ENCODE results near the gene ALPP.
A peak's percentile ranks its signal among the peaks of the same experiment; 100 is the strongest.
"Not testable (repeated sequence)": the region's sequence is repeated elsewhere in the genome, so short reads cannot be mapped to it uniquely, and the experiment has no call there.

ALPP gene

DNA sequence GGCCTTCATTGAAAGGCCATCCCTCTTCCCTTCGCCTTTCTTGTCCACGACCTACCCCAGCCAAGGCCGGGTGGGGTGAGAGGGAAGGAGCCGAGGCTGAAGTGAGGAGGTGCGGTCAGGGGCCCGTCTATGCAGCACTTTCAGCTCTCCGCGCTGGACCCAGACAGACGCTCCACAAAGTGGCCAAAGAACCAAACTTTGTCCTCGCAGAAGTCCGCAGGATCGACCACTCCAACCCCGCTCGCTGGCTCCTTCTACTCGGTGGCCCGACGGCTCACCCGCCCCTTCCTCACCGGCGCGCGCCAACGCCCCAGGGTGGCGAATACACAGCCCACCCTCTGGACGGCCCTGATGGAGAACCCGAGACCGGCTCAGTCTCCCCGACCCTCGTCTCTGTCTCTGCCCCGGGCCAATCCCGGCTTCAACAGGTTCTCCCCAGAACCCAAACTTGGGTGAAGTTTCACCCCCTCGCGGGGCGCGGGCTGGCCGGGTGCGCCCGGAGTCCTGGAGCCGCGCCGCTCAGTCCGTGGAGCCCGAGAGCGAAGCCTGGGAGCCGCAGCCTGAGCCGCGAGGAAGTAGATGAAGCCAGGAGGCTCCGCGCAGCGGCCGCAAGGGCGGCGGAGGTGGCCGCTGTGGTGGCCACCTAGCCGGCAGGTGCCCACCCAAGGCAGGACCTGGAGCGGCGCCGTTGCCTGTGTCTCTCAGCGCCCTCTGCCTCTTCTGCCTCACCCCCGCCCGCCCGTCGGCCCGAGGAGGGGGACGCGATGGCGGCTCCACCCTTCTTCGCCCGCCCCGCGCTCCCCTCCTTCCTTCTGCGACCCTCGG is 26.7 kb upstream of the ALPP start:
- Histone ChIP-seq H3K36me3 (ENCODE audit: control insufficient read depth in 1 of 2, insufficient read depth in 2 of 2, low read length in 2 of 2) (no peaks in the 10 kb centered on the region), H3K9me3 (ENCODE audit: control insufficient read depth in 1 of 2, low read length in 2 of 2) (no peaks in the 10 kb centered on the region), H3K4me3 (ENCODE audit: low read depth in 1 of 2, low read length in 2 of 2) (no peak overlapping the region), H3K4me1 (ENCODE audit: control insufficient read depth in 1 of 2, insufficient read depth in 2 of 2, low read length in 2 of 2) (peaks cover 0 to 8% of the 10 kb centered on the region in 2 donors), H3K27me3 (ENCODE audit: control insufficient read depth in 1 of 2, insufficient read depth in 2 of 2, low read length in 2 of 2) (peaks cover 36% of the 10 kb centered on the region in 2 donors), H3K9ac (ENCODE audit: low read depth in 1 of 2, low read length in 2 of 2) (no peak overlapping the region), H3K27ac (ENCODE audit: low read depth, low read length) (no peak overlapping the region)

DNA sequence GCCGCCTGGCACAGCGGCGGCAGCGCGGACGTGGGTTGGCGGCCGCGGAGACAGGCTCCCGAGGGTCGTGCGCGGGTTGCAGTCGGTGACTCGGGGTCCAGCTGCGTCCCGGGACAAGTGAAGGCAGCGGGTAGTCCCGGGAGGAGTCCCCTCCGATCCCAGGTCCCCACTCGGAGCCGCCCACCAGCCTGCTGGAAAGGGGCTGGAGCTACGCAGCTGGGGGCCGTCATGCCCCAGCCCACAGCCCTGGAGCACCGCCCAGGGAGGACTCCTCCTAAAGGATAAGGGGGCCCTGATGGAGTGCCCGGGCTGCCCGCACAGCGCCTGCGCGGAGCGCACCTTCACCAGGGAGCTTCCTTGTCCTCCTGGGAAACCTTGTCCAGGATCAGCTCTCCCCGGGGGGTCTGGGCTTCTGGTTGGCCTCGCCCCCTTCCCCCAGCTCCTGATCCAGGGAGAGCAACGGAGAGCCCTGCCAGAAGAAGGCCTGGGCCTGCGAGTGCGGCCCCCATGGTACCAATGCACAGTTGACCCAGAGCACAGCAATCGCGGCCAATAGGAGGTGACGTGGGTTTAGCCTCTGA is 25.9 kb upstream of the ALPP start:
- H3K27me3 ChIP-seq (ENCODE audit: control insufficient read depth in 1 of 2, insufficient read depth in 2 of 2, low read length in 2 of 2) = peaks cover 36% of the 10 kb centered on the region in 2 donors
- H3K9me3 ChIP-seq (ENCODE audit: control insufficient read depth in 1 of 2, low read length in 2 of 2) = no peaks in the 10 kb centered on the region
- H3K36me3 ChIP-seq (ENCODE audit: control insufficient read depth in 1 of 2, insufficient read depth in 2 of 2, low read length in 2 of 2) = no peaks in the 10 kb centered on the region
- H3K4me1 ChIP-seq (ENCODE audit: control insufficient read depth in 1 of 2, insufficient read depth in 2 of 2, low read length in 2 of 2) = peaks cover 0 to 8% of the 10 kb centered on the region in 2 donors
- H3K27ac ChIP-seq (ENCODE audit: low read depth, low read length) = no peak overlapping the region
- H3K9ac ChIP-seq (ENCODE audit: low read depth in 1 of 2, low read length in 2 of 2) = no peak overlapping the region
- no peak overlapping the region for H3K4me3 ChIP-seq (ENCODE audit: low read depth in 1 of 2, low read length in 2 of 2)

DNA sequence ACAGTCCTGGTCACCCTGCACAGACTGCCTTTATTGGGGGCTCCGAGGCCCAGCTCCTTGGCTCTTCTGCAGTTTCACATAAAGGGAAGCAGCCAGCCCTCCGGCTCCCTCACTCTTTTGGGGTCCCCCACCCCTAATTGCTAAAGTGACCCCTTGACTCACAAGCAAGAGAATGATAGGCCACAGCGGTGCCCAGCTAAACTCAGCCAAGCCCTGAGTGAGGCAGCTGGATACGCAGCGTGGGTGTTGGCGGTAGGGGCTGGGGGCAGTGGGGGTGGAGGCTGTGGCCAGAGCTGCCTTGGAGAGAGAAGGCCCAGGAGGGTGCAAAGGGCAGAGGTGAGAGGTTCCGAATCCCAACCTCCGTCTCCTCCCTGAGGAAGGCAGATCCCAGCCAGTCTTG is 25.5 kb upstream of the ALPP start:
- Histone ChIP-seq H3K36me3 (ENCODE audit: control insufficient read depth in 1 of 2, insufficient read depth in 2 of 2, low read length in 2 of 2) (no peaks in the 10 kb centered on the region), H3K27ac (ENCODE audit: low read depth, low read length) (no peak overlapping the region), H3K27me3 (ENCODE audit: control insufficient read depth in 1 of 2, insufficient read depth in 2 of 2, low read length in 2 of 2) (peaks cover 36% of the 10 kb centered on the region in 2 donors), H3K9me3 (ENCODE audit: control insufficient read depth in 1 of 2, low read length in 2 of 2) (no peaks in the 10 kb centered on the region), H3K9ac (ENCODE audit: low read depth in 1 of 2, low read length in 2 of 2) (no peak overlapping the region), H3K4me1 (ENCODE audit: control insufficient read depth in 1 of 2, insufficient read depth in 2 of 2, low read length in 2 of 2) (peaks cover 0 to 8% of the 10 kb centered on the region in 2 donors), H3K4me3 (ENCODE audit: low read depth in 1 of 2, low read length in 2 of 2) (no peak overlapping the region)

DNA sequence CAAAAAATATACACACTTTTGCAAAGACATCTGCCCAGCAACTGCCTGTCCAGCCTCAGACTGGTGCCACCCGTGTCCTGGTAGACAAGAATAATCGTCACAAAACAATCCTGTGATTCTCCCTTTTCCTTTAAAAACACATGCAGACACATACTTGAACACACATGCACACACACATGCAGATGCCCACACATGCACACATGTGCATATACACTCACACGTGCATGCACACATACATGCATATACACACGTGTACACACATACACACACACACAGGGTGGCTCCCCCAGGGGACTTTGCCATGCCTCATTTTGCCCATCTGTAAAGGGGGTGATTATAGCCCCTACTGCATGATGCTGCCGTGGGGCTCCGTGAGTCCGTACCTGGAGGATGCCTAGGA is 24.9 kb upstream of the ALPP start:
- no peak overlapping the region for H3K27ac ChIP-seq (ENCODE audit: low read depth, low read length)
- H3K36me3 ChIP-seq (ENCODE audit: control insufficient read depth in 1 of 2, insufficient read depth in 2 of 2, low read length in 2 of 2) = no peaks in the 10 kb centered on the region
- no peak overlapping the region for H3K9ac ChIP-seq (ENCODE audit: low read depth in 1 of 2, low read length in 2 of 2)
- no peaks in the 10 kb centered on the region for H3K9me3 ChIP-seq (ENCODE audit: control insufficient read depth in 1 of 2, low read length in 2 of 2)
- H3K27me3 ChIP-seq (ENCODE audit: control insufficient read depth in 1 of 2, insufficient read depth in 2 of 2, low read length in 2 of 2) = peaks cover 33 to 36% of the 10 kb centered on the region in 2 donors
- H3K4me1 ChIP-seq (ENCODE audit: control insufficient read depth in 1 of 2, insufficient read depth in 2 of 2, low read length in 2 of 2) = peaks cover 0 to 8% of the 10 kb centered on the region in 2 donors
- no peak overlapping the region for H3K4me3 ChIP-seq (ENCODE audit: low read depth in 1 of 2, low read length in 2 of 2)

DNA sequence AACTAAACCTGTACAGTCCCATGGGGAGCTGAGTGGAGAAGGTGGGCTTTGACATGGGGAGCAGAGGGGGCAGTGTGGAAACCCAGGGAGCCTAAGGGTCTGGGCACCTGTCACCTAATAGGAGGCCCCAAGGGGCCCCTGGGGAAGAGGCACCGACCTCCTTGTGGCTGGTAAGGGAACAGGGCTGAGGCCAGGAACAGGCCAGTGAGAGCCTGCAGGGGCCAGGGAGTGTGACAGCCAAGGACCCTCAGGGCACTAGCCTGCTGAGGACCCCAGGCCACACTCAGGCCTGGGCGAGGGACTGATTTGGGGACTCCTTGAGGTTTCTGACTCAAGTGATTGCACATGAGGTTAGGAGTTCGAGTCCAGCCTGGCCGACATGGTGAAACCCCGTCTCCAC is 24.5 kb upstream of the ALPP start:
- Histone ChIP-seq H3K4me3 (ENCODE audit: low read depth in 1 of 2, low read length in 2 of 2) (no peak overlapping the region), H3K36me3 (ENCODE audit: control insufficient read depth in 1 of 2, insufficient read depth in 2 of 2, low read length in 2 of 2) (no peaks in the 10 kb centered on the region), H3K9ac (ENCODE audit: low read depth in 1 of 2, low read length in 2 of 2) (no peak overlapping the region), H3K4me1 (ENCODE audit: control insufficient read depth in 1 of 2, insufficient read depth in 2 of 2, low read length in 2 of 2) (peaks cover 0 to 7% of the 10 kb centered on the region in 2 donors), H3K27me3 (ENCODE audit: control insufficient read depth in 1 of 2, insufficient read depth in 2 of 2, low read length in 2 of 2) (peaks cover 31 to 36% of the 10 kb centered on the region in 2 donors), H3K9me3 (ENCODE audit: control insufficient read depth in 1 of 2, low read length in 2 of 2) (no peaks in the 10 kb centered on the region), H3K27ac (ENCODE audit: low read depth, low read length) (no peak overlapping the region)

DNA sequence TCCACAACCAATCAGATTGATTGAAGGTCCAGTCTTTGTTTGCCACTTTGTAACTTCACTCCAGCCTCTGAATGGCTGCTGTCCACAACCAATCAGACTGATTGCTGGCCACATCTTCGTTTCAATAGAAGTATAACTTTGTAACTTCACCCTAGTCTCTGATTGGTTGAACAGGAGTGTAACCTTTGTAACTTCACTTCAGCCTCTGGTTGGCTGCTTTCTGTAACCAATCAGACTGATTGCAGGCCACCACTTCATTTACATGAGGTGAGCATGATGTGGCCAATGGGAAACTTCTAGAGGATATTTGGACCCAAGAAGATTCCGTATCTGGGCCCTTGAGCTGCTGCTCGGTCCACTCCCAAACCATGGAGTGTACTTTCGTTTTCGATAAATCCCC is 16.9 kb upstream of the ALPP start:
- Histone ChIP-seq H3K36me3 (ENCODE audit: control insufficient read depth in 1 of 2, insufficient read depth in 2 of 2, low read length in 2 of 2) (no peaks in the 10 kb centered on the region), H3K4me1 (ENCODE audit: control insufficient read depth in 1 of 2, insufficient read depth in 2 of 2, low read length in 2 of 2) (peaks cover 0 to 4% of the 10 kb centered on the region in 2 donors), H3K9ac (ENCODE audit: low read depth in 1 of 2, low read length in 2 of 2) (no peak overlapping the region), H3K27ac (ENCODE audit: low read depth, low read length) (no peak overlapping the region), H3K4me3 (ENCODE audit: low read depth in 1 of 2, low read length in 2 of 2) (no peak overlapping the region), H3K9me3 (ENCODE audit: control insufficient read depth in 1 of 2, low read length in 2 of 2) (peaks cover 0 to 3% of the 10 kb centered on the region in 2 donors), H3K27me3 (ENCODE audit: control insufficient read depth in 1 of 2, insufficient read depth in 2 of 2, low read length in 2 of 2) (no peaks in the 10 kb centered on the region)

DNA sequence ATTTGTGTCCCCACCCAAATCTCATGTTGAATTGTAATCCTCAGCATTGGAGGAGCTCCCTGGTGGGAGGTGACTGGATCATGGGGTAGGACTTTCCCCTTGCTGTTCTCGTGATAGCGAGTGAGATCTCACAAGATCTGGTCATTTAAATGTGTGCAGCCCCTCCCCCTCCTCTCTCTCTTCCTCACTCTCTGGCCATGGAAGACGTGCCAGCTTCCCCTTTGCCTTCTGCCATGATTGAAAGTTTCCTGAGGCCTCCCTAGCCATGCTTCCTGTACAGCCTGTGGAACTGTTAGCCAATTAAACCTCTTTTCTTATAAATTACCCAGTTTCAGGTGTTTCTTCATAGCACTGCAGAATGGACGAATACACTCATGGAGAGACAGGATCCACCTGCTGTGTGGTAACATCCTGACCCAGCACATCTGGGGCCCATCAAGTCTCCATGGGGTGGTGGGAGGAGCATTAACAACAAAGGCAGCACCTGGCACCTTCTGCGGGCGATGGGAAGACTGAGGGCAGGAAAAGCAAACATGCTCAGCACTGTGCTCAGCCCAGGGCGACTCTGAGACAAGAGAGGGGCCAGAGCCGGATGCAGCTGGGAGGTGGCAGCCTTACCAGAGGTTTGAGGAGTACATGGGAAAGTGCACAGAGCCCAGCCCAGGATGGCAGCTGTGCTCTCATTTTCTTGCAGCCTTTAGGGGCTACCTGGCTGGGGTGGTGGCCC is 16.2 kb upstream of the ALPP start:
- Histone ChIP-seq H3K9me3 (ENCODE audit: control insufficient read depth in 1 of 2, low read length in 2 of 2) (peaks cover 0 to 3% of the 10 kb centered on the region in 2 donors), H3K36me3 (ENCODE audit: control insufficient read depth in 1 of 2, insufficient read depth in 2 of 2, low read length in 2 of 2) (no peaks in the 10 kb centered on the region)

DNA sequence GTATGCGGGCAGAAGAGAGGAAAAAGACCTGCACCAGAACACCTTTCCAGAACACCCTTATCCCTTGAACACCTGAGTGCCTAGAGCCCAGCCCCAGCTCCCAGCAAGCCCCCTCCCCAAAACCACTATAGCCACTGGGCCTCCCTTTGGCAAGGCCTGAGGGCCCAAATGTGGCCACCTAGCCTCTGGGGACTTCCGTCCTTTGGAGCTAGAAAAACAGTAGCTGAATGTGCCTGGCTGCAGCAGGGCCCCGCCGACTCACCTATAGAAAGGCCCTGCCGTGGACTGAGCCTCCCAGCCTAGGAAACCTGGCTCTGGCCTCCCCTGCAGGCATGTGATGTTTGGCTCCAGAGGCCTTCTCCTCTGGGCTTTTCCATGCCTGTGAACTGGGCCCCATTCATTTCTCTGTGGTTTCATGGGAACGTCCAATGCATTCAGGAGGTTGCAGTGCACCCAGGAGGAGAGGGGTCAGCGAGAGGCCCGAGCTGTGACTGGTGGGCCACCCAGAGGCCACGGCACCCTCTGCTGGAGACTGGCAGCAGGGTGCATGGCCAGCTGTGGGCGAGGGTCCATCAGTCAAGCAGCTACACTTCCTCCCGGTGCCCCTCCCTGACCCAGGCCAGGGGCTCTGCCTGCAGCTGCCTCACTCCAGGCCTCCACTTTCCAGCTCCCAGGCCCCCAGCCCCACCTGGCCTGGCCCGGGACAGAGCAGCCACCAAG is 15.3 kb upstream of the ALPP start:
- not testable (repeated sequence) for H3K9ac ChIP-seq (ENCODE audit: low read depth in 1 of 2, low read length in 2 of 2); H3K9me3 ChIP-seq (ENCODE audit: control insufficient read depth in 1 of 2, low read length in 2 of 2)
- H3K4me3 ChIP-seq (ENCODE audit: low read depth in 1 of 2, low read length in 2 of 2) = peak overlapping the region in 1 of 2 donors; percentile 43

More for the DNA sequence above, 16.2 kb upstream of the ALPP start:
- Histone ChIP-seq H3K9ac (ENCODE audit: low read depth in 1 of 2, low read length in 2 of 2) (no peak overlapping the region), H3K4me3 (ENCODE audit: low read depth in 1 of 2, low read length in 2 of 2) (no peak overlapping the region), H3K27me3 (ENCODE audit: control insufficient read depth in 1 of 2, insufficient read depth in 2 of 2, low read length in 2 of 2) (no peaks in the 10 kb centered on the region), H3K27ac (ENCODE audit: low read depth, low read length) (no peak overlapping the region), H3K4me1 (ENCODE audit: control insufficient read depth in 1 of 2, insufficient read depth in 2 of 2, low read length in 2 of 2) (peaks cover 0 to 4% of the 10 kb centered on the region in 2 donors)

DNA sequence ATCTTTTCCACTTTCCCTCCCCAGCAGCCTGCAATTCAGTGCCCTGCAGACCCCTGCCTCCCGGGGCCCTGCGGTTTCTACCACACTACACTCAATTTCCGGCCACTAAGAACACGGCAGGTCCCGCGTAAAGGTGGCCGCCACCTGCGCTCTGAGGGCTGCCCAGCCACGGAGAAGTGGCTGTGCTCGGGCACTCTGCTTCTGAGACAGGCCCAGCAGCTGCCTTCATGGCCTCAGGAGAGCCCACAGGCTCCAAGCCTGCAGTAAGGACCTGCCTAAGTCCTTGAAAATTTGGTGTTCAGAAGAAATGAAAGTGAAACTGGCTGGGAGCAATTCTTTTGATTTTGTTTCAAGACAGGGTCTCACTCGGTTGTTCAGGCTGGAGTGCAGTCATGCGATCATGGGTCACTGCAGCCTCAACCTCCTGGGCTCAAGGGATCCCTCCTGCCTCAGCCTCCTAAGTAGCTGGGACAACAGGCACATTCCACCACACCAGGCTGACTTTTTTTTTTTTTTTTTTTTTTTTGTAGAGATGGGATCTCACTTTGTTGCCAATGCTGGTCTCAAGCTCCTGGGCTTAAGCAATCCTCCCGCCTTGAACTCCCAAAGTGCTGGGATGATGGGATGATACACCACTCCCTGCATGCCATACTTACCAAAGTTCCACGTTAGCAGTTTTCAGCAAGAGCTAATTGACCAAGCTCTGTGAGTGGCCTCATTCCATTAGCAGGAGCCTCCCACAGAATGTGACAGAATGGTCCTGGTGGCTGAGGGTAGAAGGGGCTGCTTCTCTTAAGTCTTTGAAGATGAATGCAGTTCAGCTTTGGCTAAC is 14.6 kb upstream of the ALPP start:
- no peaks in the 10 kb centered on the region for H3K27me3 ChIP-seq (ENCODE audit: control insufficient read depth in 1 of 2, insufficient read depth in 2 of 2, low read length in 2 of 2)
- peak overlapping the region; percentile 43 to 46 for H3K4me3 ChIP-seq (ENCODE audit: low read depth in 1 of 2, low read length in 2 of 2)
- no peak overlapping the region for H3K9ac ChIP-seq (ENCODE audit: low read depth in 1 of 2, low read length in 2 of 2)
- no peak overlapping the region for H3K27ac ChIP-seq (ENCODE audit: low read depth, low read length)
- peaks cover 0 to 4% of the 10 kb centered on the region in 2 donors for H3K4me1 ChIP-seq (ENCODE audit: control insufficient read depth in 1 of 2, insufficient read depth in 2 of 2, low read length in 2 of 2)
- H3K9me3 ChIP-seq (ENCODE audit: control insufficient read depth in 1 of 2, low read length in 2 of 2) = peaks cover 0 to 3% of the 10 kb centered on the region in 2 donors
- H3K36me3 ChIP-seq (ENCODE audit: control insufficient read depth in 1 of 2, insufficient read depth in 2 of 2, low read length in 2 of 2) = no peaks in the 10 kb centered on the region

More for the DNA sequence above, 15.3 kb upstream of the ALPP start:
- not testable (repeated sequence) for H3K27me3 ChIP-seq (ENCODE audit: control insufficient read depth in 1 of 2, insufficient read depth in 2 of 2, low read length in 2 of 2); H3K27ac ChIP-seq (ENCODE audit: low read depth, low read length); H3K4me1 ChIP-seq (ENCODE audit: control insufficient read depth in 1 of 2, insufficient read depth in 2 of 2, low read length in 2 of 2); H3K36me3 ChIP-seq (ENCODE audit: control insufficient read depth in 1 of 2, insufficient read depth in 2 of 2, low read length in 2 of 2)

All from duodenal mucosa (tissue), 2 donors.